HG03066 (cell line): Measurements from ENCODE around the gene MPV17.
"Not testable (repeated sequence)": the region's sequence is repeated elsewhere in the genome, so short reads cannot be mapped to it uniquely, and the experiment has no call there.

Experiments
- ATAC-seq: cut with Tn5 transposase; IDR thresholded peaks from one replicate; pipeline ENCODE4 v1.9.1; 2021; ENCODE audit warnings: low read depth; ENCODE audit not compliant: unreplicated experiment

MPV17 gene

DNA sequence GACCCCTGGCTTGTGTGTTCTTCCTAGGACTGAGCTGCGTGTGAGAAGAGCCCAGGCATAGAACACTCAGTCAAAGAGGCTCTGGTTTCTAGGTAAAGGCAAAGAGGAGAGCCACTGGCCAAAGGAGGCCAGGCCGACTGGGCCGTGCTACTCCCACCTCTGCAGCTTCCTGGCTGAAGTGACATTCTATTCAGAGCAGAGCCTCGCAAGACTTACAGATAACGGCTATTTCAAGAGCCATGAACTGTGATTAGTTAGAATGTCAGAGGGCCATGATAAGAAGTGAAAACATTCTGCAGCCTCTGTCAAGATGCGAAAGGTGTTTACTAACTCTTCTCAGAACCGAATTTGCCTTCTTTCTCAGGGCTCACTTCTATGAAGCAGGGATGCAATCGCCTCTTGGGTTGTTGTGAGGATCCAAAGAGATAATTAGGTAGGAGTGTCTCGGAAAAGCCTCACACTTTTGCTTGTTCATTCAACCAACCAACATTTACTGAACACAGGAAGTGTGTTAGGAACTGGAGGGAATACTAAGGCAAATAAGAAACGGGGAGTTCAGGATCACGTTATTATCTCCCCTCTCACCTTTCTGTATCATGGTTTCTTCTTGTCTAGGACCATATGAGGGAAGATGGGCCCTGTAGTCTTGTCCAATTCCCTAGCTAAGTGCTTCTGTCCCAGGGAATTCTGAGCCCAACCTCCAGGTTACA is 51.1 kb downstream of the MPV17 start:
- ATAC-seq, result no peak

DNA sequence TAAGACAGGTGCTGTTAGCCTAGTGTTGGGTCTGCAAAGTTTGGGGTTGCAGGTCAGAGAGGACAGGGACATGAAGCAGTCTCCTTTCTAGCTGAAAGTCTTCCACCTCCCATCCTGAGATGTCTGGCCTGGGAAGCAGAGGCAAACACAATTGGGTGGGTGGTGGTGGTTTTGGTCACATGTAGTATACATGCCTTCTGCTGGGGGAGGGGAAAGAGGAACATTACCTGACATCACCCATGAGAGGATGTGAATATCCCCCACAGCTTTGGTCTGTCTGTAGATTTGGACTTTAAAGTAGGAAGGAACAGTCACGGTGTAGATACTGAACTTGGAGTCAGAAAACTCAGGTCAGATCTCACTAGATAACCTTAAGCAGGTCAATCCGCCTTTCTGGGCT is 52.2 kb downstream of the MPV17 start:
- no peak for ATAC-seq

DNA sequence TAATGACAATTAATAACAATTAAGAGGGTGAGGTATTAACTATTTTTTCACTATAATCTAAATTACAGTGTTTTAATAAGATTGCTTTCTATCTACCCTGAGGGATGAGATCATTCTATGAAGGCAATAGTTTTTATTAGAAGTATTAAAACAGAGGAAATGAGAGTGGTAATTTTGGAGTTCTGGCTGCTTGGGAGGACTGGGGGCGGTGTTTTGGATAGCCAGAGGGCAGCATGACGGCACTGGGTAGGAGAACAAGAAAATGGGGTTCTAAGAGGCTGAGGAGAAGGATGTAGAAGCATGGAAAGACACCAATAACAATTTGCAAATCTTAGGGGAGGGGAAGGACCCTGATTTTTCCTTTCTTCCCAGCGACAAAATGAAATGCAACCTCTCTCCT is 52.8 kb downstream of the MPV17 start:
- no peak for ATAC-seq

DNA sequence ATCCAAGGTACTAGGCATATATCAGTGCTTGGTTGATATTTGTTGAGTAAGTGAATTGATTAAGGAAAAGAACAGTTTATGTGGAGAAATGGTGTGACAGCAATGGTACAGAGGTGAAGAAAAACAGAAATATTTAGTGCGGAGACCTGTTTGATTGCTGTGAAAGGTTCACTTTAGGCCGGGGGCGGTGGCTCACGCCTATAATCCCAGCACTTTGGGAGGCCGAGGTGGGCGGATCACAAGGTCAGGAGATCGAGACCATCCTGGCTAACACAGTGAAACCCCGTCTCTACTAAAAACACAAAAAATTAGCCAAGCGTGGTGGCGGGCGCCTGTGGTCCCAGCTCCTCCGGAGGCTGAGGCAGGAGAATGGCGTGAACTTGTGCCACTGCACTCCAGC is 54.6 kb downstream of the MPV17 start:
- ATAC-seq, result not testable (repeated sequence)

DNA sequence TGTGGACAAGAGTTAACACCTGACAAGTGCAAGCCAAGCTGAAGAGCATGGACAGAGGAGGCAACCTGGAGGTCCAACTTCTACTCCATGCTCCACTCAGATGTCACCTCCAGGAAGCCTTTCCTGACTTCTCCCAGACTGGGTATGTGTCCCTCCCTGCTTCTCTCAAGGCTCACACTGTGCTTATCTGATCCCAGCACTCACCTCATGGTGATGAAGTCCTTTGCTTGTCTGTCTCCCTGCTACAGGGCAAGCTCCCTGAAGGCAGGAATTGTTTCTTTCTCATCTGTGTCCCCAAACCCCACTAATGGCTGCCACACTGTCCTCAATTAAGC is 57.4 kb downstream of the MPV17 start:
- no peak for ATAC-seq

DNA sequence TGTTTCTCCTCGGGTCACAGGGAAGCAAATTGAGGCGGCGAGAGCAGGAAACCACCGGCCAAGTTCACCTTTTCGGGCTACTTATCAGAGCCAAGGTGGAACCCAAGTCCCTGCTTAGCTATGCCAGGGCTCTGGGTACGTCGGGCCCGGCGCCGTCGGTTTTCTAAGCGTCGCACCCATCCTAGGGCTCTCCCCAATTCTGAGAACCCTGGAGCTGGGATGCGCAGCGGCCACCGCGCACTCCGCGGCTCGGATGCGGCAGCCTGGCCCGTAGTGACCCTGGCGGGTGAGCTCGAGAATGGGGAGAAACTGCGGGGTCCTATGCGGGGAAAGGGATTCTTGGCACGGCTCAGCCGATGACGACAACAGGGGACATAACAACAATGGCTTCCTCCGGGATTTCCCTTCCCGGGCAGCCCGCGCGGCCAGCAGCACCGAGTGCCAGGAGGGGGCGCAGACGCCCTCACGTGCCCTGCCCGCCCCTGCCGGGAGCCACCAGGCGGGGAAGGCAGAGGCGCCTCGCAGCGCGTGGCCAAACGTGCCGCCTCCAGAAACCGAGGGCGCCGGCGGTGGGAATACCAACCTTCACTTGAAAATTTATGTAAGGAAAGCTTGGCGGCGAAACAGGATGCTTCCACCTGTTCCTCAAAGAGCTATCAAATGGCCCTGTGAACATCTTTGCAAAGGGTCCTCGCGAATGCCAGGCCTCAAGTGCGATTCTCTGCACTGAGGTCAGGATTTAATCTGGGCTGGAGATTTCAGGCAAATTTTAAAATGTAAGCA is 58.0 kb downstream of the MPV17 start:
- no peak for ATAC-seq

DNA sequence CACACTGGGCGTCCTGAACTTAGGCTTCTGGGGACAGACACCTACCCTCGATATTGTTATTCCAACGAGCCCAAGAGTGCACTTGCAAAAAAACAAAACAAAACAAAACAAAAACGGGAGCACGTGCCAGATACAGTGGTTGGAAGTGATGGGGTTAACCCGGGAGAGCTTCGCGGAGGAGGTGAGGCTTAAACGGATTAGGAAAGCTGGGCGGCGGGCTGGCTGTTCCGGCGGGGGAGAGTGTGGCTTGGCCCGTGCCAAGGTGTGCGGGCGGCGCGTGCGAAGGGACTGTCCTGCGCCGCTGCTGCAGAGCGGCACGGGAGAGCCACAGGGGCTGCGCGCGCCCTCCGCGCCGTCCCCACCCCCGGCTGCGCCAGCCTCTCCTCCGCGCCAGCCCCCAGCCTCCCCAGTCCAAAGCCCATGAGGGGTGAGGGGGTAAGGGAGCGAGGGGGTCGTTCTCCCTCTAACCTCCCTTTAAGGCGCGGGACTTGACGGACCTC is 58.6 kb downstream of the MPV17 start:
- no peak for ATAC-seq

DNA sequence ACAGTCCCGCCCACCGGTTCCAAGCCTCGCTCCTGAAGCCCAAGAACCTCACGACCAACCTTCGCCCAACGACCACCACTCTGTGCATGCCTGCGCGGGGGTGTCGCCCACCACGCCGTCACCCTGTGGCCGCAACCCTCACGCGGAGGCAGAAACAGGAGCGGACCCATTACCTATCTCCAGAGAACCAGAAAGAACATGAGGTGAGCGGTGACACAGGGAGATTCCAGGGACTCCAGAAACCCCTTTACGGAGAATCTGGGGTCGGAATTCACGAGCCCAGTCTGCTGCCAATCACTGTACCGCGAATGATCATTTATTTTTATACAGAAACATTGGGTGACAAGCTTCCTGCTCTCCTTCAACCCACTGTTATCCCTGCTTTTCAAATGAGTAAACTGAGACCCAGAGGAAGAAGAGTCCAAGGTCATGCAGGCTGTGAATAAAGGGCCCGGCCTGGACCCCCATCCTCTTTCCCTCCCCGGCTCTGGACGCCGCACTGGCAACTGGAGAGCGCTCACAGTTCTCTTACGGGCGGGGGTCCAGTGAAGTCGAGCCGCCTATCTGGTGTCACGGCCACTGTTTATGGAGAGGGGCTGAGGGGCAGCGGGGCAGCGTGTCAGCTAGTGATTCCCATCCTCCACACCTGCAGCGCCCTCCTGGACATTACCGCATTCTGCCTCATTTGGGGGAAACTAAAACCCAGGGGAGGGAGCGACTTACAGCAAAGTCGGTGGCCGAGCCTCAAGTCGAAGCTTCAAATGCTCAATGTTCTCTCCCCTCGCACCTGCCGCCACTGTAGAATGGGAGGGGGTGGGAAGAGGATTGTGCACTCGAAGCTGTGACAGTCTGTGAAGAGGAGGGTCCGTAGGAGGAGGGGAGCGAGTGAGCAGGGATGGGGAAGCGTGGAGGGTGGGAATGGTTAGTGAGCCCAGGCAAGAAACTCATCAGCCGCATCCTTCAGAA is 59.3 kb downstream of the MPV17 start:
- ATAC-seq, result no peak

DNA sequence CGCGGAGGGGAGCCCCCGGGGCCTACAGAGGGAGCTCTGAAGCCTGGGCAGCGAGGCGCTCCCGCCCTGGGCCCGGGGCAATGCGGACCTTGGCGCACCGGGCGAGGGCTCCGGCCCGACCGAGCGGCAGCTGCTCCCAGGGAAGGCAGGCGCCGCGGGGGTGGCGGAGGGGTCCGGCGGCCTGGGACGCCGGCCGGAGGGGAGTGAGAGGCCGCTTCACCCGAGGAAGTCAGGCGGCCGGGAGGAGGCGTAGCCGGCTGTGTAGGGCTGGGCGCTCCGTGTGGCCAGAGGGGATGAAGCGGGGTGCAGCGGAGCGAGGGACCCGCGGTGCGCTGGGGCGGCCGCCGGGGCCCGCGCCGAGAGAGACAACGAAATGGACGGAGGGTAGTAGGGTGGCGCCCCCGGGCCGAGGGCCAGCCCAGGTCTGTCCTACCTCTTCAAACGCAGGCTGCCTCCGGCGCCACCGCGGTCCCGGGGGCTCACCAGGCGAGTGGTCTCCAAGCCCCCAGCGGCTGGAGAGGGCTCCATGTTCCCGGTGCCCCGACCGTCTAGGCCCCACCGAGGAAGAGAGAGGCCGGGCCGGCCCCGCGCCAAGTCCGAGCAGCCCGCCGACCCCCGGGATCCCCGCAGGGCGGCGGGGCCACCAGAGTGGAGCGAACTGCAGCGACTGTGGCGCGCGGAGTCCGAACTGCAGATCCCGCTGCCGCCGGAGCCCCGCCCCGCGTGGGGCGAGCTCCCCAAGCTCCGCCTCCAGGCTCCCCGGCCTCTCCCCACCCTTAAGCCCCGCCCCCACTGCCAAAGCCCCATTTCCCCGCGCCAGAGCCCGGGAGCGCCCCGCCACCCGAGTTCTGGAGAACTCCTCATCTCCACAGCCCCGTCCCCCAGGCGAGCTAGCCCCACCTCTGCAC is 60.3 kb downstream of the MPV17 start, which contains the start of gene SLC30A3:
TSS of gene SLC30A3 (minus strand) at position 669 of the 908 bp plus-strand sequence. CDS start at position 528, 141 bp downstream.
- ATAC-seq, result no peak

DNA sequence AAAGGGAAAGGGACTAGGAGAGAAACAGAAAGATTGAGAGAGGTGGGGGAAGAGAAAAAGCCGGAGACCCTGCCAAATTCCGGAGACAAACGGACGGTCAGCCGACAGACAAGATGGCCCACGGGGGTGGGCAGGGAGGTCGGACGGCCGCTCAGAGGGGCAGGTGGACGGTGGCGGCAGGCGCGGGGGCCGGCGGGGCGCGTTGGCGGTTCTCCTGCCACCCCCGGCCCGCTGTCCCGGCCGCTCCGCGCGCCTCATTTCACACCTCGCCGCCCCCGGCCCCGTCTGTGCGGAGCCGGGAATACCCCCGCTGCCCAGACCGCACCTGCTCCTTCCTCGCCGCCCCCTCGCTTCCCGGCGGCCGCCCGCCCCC is 61.0 kb downstream of the MPV17 start:
- no peak for ATAC-seq

DNA sequence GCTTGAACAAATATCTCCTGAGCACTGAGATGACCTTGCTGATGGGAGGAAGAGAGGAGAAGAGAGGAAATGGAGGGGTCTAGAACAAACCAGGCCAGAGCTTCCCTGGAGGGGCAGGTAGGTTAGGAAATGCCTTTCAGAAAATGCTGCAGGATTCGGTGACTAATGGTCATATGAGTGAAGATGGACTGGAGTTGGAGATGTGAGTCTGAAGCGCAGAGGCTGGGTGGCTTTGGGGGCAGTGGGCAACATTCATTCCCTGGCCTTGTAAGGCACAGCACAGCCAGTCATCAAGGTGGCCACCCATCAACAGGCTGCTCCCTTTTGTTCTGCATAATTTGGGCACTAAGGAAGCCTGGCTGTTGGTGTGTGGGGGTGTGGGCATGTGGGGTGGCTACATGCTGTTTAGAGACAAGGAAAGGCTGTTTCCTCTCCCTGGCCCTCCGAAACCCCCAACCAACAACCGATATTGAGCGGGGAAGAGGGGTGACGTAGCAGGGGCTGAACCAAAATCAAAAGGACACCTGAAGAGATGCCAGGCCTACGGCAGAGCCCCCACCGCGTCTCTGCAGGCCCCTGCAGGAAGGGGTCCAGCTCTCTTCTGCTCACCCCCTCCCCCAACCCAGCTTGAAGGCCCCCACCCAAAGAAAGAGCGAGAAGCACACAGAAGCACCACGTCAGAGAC is 61.5 kb downstream of the MPV17 start:
- ATAC-seq, result no peak
